Upper lobe of left lung (tissue), 4 donors: ENCODE measurements around the gene TMEM116.

Source experiments
- POLR2AphosphoS5 ChIP-seq, 2 donors: sonication (generic); formaldehyde crosslinking; IDR thresholded peaks; one replicate each; pipeline ENCODE4 v1.5.1; 2017; ENCODE audit warnings: antibody characterized with exemption in 2 of 2
- TF ChIP-seq, protein P1 (sequence below), 6 experiments: fragments of 450-650 bp in 4 of 6; fragments of 200-600 bp in 2 of 6; sonication (generic) in 2 of 6; IDR thresholded peaks; one replicate each; pipeline ENCODE4 v1.5.1; 2016 to 2019; ENCODE audit warnings: antibody characterized with exemption in 6 of 6

DNA sequence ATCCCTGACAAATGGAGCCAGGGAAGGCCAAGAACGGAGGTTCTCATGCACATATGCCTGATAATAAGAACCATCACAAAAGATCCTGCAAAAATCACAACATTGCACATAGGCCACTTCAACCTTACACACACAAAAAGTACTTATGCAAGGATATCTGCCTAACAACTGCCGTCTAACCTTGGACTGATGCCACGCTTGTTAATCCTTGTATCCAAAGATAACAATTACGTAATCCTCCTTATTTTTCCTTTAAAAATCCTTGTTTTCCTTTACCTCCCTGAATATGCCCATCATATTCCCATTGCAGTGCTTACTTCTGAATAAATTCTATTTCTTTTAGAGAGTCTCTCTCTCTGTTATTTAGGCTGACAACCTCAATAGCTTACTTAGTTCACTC lies 59.5 kb downstream of the TMEM116 start:
- TF ChIP-seq, protein P1, sequence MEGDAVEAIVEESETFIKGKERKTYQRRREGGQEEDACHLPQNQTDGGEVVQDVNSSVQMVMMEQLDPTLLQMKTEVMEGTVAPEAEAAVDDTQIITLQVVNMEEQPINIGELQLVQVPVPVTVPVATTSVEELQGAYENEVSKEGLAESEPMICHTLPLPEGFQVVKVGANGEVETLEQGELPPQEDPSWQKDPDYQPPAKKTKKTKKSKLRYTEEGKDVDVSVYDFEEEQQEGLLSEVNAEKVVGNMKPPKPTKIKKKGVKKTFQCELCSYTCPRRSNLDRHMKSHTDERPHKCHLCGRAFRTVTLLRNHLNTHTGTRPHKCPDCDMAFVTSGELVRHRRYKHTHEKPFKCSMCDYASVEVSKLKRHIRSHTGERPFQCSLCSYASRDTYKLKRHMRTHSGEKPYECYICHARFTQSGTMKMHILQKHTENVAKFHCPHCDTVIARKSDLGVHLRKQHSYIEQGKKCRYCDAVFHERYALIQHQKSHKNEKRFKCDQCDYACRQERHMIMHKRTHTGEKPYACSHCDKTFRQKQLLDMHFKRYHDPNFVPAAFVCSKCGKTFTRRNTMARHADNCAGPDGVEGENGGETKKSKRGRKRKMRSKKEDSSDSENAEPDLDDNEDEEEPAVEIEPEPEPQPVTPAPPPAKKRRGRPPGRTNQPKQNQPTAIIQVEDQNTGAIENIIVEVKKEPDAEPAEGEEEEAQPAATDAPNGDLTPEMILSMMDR (IDR thresholded peaks at IDR 0.05): no peak
- no peak for TF ChIP-seq POLR2AphosphoS5 (IDR thresholded peaks at IDR 0.05)
